ENCODE measurements around the gene ASPSCR1. TPM values are rescaled to one million over a fixed set of nuclear protein-coding genes. Genes with fewer than 3 reads are reported as not detected.

The ASPSCR1 gene
- total and polyA plus RNA-seq, 2 of the 13 experiments (the other 11 are each of a cell fraction or from before 2014, with no cell fraction given): 274 to 314 TPM

- TF ChIP-seq, protein P1, sequence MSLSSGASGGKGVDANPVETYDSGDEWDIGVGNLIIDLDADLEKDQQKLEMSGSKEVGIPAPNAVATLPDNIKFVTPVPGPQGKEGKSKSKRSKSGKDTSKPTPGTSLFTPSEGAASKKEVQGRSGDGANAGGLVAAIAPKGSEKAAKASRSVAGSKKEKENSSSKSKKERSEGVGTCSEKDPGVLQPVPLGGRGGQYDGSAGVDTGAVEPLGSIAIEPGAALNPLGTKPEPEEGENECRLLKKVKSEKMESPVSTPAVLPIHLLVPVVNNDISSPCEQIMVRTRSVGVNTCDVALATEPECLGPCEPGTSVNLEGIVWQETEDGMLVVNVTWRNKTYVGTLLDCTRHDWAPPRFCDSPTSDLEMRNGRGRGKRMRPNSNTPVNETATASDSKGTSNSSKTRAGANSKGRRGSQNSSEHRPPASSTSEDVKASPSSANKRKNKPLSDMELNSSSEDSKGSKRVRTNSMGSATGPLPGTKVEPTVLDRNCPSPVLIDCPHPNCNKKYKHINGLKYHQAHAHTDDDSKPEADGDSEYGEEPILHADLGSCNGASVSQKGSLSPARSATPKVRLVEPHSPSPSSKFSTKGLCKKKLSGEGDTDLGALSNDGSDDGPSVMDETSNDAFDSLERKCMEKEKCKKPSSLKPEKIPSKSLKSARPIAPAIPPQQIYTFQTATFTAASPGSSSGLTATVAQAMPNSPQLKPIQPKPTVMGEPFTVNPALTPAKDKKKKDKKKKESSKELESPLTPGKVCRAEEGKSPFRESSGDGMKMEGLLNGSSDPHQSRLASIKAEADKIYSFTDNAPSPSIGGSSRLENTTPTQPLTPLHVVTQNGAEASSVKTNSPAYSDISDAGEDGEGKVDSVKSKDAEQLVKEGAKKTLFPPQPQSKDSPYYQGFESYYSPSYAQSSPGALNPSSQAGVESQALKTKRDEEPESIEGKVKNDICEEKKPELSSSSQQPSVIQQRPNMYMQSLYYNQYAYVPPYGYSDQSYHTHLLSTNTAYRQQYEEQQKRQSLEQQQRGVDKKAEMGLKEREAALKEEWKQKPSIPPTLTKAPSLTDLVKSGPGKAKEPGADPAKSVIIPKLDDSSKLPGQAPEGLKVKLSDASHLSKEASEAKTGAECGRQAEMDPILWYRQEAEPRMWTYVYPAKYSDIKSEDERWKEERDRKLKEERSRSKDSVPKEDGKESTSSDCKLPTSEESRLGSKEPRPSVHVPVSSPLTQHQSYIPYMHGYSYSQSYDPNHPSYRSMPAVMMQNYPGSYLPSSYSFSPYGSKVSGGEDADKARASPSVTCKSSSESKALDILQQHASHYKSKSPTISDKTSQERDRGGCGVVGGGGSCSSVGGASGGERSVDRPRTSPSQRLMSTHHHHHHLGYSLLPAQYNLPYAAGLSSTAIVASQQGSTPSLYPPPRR (CRISPR knock-in tag; IDR thresholded peaks at IDR 0.05; ENCODE audit: borderline replicate concordance): peak; percentile 12; the same call in 1 of the 2 replicates
- TF ChIP-seq SRY (CRISPR knock-in tag; IDR thresholded peaks at IDR 0.05) (peak; percentile 90; the same call in 1 of the 2 replicates), ZNF235 (CRISPR knock-in tag; IDR thresholded peaks at IDR 0.05; ENCODE audit: borderline replicate concordance) (peak; percentile 71; the same call in 1 of the 2 replicates), ZSCAN5A (CRISPR knock-in tag; IDR thresholded peaks at IDR 0.05; ENCODE audit: borderline replicate concordance) (0 out of 2 replicates have a peak, but pooled peaks have one; percentile 74), SMC3 (IDR thresholded peaks at IDR 0.05; ENCODE audit: low read length) (no peak), HOMEZ (CRISPR knock-in tag; IDR thresholded peaks at IDR 0.05; ENCODE audit: low read depth) (no peak), ASH2L (IDR thresholded peaks at IDR 0.05; ENCODE audit: insufficient read length, low read depth, low read length) (peak; percentile 95), FOXA1 (IDR thresholded peaks at IDR 0.05) (no peak), FOXA1 (CRISPR knock-in tag; IDR thresholded peaks at IDR 0.05) (peak; percentile 82), FOXA3 (CRISPR knock-in tag; IDR thresholded peaks at IDR 0.05) (peak; percentile 68), ZNF672 (CRISPR knock-in tag; IDR thresholded peaks at IDR 0.05) (no peak), ARNT2 (CRISPR knock-in tag; IDR thresholded peaks at IDR 0.05; ENCODE audit: low read depth) (peak; percentile 83), SOX13 (IDR thresholded peaks at IDR 0.05) (no peak), SOX13 (CRISPR knock-in tag; conservative IDR thresholded peaks at IDR 0.05 in 1 of 2, IDR thresholded peaks at IDR 0.05 in 1 of 2) (no peak; a peak in 1 of 4 replicates)
- TF ChIP-seq, protein P2, sequence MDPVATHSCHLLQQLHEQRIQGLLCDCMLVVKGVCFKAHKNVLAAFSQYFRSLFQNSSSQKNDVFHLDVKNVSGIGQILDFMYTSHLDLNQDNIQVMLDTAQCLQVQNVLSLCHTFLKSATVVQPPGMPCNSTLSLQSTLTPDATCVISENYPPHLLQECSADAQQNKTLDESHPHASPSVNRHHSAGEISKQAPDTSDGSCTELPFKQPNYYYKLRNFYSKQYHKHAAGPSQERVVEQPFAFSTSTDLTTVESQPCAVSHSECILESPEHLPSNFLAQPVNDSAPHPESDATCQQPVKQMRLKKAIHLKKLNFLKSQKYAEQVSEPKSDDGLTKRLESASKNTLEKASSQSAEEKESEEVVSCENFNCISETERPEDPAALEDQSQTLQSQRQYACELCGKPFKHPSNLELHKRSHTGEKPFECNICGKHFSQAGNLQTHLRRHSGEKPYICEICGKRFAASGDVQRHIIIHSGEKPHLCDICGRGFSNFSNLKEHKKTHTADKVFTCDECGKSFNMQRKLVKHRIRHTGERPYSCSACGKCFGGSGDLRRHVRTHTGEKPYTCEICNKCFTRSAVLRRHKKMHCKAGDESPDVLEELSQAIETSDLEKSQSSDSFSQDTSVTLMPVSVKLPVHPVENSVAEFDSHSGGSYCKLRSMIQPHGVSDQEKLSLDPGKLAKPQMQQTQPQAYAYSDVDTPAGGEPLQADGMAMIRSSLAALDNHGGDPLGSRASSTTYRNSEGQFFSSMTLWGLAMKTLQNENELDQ (CRISPR knock-in tag; IDR thresholded peaks at IDR 0.05; ENCODE audit: borderline replicate concordance): no peak
- TF ChIP-seq, protein P3, sequence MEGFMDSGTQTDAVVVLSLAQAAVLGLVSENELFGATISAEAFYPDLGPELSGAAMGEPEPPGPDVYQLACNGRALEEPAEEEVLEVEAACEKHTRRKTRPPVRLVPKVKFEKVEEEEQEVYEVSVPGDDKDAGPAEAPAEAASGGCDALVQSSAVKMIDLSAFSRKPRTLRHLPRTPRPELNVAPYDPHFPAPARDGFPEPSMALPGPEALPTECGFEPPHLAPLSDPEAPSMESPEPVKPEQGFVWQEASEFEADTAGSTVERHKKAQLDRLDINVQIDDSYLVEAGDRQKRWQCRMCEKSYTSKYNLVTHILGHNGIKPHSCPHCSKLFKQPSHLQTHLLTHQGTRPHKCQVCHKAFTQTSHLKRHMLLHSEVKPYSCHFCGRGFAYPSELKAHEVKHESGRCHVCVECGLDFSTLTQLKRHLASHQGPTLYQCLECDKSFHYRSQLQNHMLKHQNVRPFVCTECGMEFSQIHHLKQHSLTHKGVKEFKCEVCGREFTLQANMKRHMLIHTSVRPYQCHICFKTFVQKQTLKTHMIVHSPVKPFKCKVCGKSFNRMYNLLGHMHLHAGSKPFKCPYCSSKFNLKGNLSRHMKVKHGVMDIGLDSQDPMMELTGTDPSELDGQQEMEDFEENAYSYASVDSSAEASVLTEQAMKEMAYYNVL (CRISPR knock-in tag; IDR thresholded peaks at IDR 0.05; ENCODE audit: borderline replicate concordance): peak; percentile 67
Measured at GRCh38 chr17:81977211-81977808, at the start of gene ASPSCR1 (continued).
